Fibroblast of villous mesenchyme (primary cell): ENCODE measurements around the gene TMED10. TPM values are rescaled to one million over a fixed set of nuclear protein-coding genes. Genes with fewer than 3 reads are reported as not detected.
A peak's percentile ranks its signal among the peaks of the same experiment; 100 is the strongest.

Experiments used
- DNase-seq: peaks from one replicate; pipeline ENCODE4 v3.0.0-alpha.2; 2010; ENCODE audit warnings: low read depth
- H3K4me3 ChIP-seq: 2 replicates; pipeline ENCODE4 v1.5.1; 2011; ENCODE audit warnings: low read depth, mild to moderate bottlenecking, low read length
- CTCF ChIP-seq: IDR thresholded peaks from 2 replicates; pipeline ENCODE4 v1.5.1; 2012; ENCODE audit warnings: low read depth, mild to moderate bottlenecking, low read length; ENCODE audit not compliant: insufficient read depth
- total RNA-seq: library from RNA; depleted of rRNA; stranded (reverse); fragments of >200 nt; gene quantifications from 2 replicates; pipeline ENCODE4 v1.2.3, GENCODE V29; 2012

TMED10 gene
- total RNA-seq, 1 donor = 279 TPM

DNA sequence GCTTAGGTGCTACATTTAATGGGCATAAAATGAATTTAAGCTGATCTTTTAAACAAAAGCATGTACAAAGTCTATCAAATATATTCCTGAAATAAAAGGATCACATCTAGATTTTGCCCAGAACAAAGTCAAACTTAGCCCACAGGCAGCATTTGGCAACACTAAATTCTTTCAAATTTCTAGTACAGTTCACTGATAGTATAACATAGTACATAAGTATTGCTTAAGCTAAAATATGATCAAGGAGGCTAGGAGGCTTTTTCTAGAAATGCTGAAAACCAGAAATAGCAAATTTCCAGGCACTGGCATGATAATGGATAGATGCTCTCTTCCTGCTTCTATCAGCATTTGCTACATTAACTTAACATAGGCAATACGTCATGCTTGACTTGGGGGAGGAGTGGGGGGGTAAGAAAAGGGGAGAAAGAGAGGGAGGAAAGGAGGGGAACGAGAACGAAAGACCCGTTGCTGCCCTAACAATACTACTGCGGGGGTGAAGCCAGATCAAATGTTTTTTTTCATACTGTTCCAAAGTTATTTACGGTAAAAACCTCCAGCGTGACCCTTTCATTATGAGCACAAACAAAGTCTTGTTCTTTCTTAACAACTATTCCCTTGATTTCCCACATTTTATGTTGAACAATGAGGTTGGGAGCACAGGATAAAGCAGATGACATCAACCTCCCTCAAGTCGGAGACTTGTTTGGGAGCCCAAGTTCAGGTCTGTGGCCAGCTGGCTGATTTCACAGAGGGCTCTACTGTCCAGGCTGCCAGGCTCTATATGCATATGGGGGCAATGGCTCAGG is 10.6 kb downstream of the TMED10 start:
- TF ChIP-seq CTCF = no peak
- no peak overlapping the region for H3K4me3 ChIP-seq
- peak; percentile 33 for DNase-seq

- DNase-seq = no peak
- TF ChIP-seq CTCF = no peak
- no peak overlapping the region for H3K4me3 ChIP-seq
Measured at GRCh38 chr14:75164809-75165208, 11.6 kb downstream of the TMED10 start.

GRCh38 chr14:75163677-75164076 is 12.7 kb downstream of the TMED10 start:
- DNase-seq = no peak
- no peak for TF ChIP-seq CTCF
- H3K4me3 ChIP-seq = no peak overlapping the region

GRCh38 chr14:75162631-75163030 is 13.8 kb downstream of the TMED10 start:
- TF ChIP-seq CTCF = no peak
- no peak for DNase-seq
- no peak overlapping the region for H3K4me3 ChIP-seq

DNA sequence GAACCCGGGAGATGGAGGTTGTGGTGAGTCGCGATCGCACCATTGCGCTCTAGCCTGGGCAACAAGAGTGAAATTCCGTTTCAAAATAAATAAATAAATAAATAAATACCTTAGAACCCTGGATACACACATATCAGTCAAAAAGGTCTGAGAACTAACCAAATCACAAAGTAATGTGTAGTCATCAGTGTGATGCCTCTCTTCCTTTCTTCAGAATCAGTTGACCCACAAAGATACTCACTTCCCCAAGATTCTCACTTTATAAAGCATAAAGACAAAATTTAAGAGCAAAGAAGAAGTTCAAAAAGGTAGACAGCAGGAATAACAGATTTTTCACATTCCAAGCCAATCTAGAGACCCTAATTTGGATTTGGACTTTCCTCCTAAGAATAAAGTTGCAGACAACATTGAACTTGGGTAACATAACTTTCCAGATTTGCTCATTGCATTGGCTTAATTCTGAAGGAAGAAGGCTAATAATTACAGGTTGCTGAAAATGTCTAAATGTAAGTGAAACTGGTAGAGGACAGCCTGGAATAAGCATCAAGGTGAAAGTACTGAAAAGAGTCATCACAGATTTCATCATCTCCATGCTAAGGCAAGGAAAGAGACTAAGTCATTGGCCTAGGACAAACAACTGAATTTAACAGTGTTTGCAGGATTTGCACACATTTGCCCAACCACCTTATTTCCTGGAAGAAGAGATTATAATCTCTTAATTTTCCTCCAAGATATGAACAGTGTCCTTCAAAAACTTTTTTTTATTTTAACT is 17.4 kb downstream of the TMED10 start:
- H3K4me3 ChIP-seq = no peak overlapping the region
- no peak for DNase-seq
- TF ChIP-seq CTCF = no peak

DNA sequence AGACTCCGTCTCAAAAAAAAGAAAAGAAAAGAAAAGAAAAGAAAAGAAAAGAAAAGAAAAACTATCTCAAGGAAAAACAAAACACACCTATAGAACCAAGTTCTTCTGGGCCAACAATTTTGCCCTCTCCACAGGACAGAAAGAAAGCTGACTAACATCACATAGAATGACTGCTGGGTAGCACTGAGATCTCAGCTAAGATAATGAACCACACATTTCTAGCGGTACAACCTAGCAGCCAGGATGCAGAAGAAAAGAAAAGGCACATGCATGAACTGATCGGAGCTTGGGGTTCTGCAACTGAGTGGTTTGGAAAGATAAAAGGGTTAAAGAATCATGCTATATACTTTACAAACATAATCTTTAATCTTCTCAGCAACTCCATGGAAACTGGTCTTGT is 19.5 kb downstream of the TMED10 start:
- DNase-seq = no peak
- no peak for TF ChIP-seq CTCF

More for the DNA sequence above, 19.5 kb downstream of the TMED10 start:
- H3K4me3 ChIP-seq = no peak overlapping the region
